ENCODE results near the gene PSMC3IP.
"Not testable (repeated sequence)": the region's sequence is repeated elsewhere in the genome, so short reads cannot be mapped to it uniquely, and the experiment has no call there.

Gene PSMC3IP

GRCh38 chr17:42577532-42578281, at the start of gene PSMC3IP:
Gene PSMC3IP (minus strand): TSS chr17:42577729. CDS start chr17:42577686, 43 bp downstream.
- peak; percentile 81 to 91 for DNase-seq

GRCh38 chr17:42623732-42624596, 46.4 kb upstream of the PSMC3IP start:
- DNase-seq: peak; percentile 9 to 40

GRCh38 chr17:42623271-42623670, 45.7 kb upstream of the PSMC3IP start:
- DNase-seq: no peak

- not testable (repeated sequence) for DNase-seq
Observed at GRCh38 chr17:42621987-42622386, 44.5 kb upstream of the PSMC3IP start.

GRCh38 chr17:42618442-42619150, 41.1 kb upstream of the PSMC3IP start:
- peak; percentile 66 to 85 for DNase-seq

- no peak for DNase-seq
Observed at GRCh38 chr17:42617956-42618431, 40.5 kb upstream of the PSMC3IP start.

- no peak for DNase-seq
Observed at GRCh38 chr17:42613699-42614295, 36.3 kb upstream of the PSMC3IP start.

- no peak for DNase-seq
Observed at GRCh38 chr17:42612013-42612412, 34.5 kb upstream of the PSMC3IP start.

- not testable (repeated sequence) for DNase-seq
Observed at GRCh38 chr17:42609814-42610801, 32.6 kb upstream of the PSMC3IP start.

- DNase-seq: peak; percentile 97 to 98
Observed at GRCh38 chr17:42609182-42609813, 31.8 kb upstream of the PSMC3IP start, which contains the start of the genes RETREG3 and TUBG1. Gene RETREG3 (minus strand): TSS chr17:42609374. CDS start chr17:42609324, 50 bp downstream. Gene TUBG1 (plus strand): TSS chr17:42609683. CDS start chr17:42609738, 55 bp downstream.

GRCh38 chr17:42608305-42609181, 31.0 kb upstream of the PSMC3IP start:
- no peak for DNase-seq

GRCh38 chr17:42607769-42608168, 30.2 kb upstream of the PSMC3IP start:
- no peak for DNase-seq

GRCh38 chr17:42603318-42603717, 25.8 kb upstream of the PSMC3IP start:
- DNase-seq: no peak

GRCh38 chr17:42598905-42599304, 21.4 kb upstream of the PSMC3IP start:
- DNase-seq: no peak

- no peak for DNase-seq
Observed at GRCh38 chr17:42596386-42596785, 18.9 kb upstream of the PSMC3IP start.

- no peak for DNase-seq
Observed at GRCh38 chr17:42591411-42591810, 13.9 kb upstream of the PSMC3IP start.

GRCh38 chr17:42590886-42591285, 13.4 kb upstream of the PSMC3IP start:
- DNase-seq: no peak

GRCh38 chr17:42586514-42587230, 9.1 kb upstream of the PSMC3IP start:
- no peak for DNase-seq

- DNase-seq: no peak
Observed at GRCh38 chr17:42585353-42585752, 7.8 kb upstream of the PSMC3IP start.
